Trophoblast cell (in vitro differentiated cells and primary cell): ENCODE measurements around the gene SST.
A peak's percentile ranks its signal among the peaks of the same experiment; 100 is the strongest.

ENCODE experiments used
- DNase-seq, 2 donors: peaks; one replicate each; pipeline ENCODE4 v3.0.0-alpha.2; 2016
- H2AFZ ChIP-seq: 2 replicates; pipeline ENCODE4 v1.6.1; 2013; ENCODE audit warnings: low read length, moderate library complexity, mild to moderate bottlenecking; ENCODE audit not compliant: insufficient read depth, poor library complexity
- H2AK5ac ChIP-seq: 2 replicates; pipeline ENCODE4 v1.6.1; 2013; ENCODE audit warnings: mild to moderate bottlenecking, low read length
- H2BK120ac ChIP-seq: 2 replicates; pipeline ENCODE4 v1.6.1; 2013; ENCODE audit warnings: low read length, mild to moderate bottlenecking, moderate library complexity; ENCODE audit not compliant: insufficient read depth, poor library complexity
- H2BK12ac ChIP-seq: 2 replicates; pipeline ENCODE4 v1.6.1; 2013; ENCODE audit warnings: mild to moderate bottlenecking, low read length, moderate library complexity
- H2BK5ac ChIP-seq: 2 replicates; pipeline ENCODE4 v1.6.1; 2013; ENCODE audit warnings: low read length, low read depth, moderate library complexity, mild to moderate bottlenecking; ENCODE audit not compliant: poor library complexity
- H3K14ac ChIP-seq: 2 replicates; pipeline ENCODE4 v1.6.1; 2013; ENCODE audit warnings: mild to moderate bottlenecking, low read length
- H3K18ac ChIP-seq: 2 replicates; pipeline ENCODE4 v1.6.1; 2013; ENCODE audit warnings: mild to moderate bottlenecking, low read length
- H3K23ac ChIP-seq: 2 replicates; pipeline ENCODE4 v1.6.1; 2013; ENCODE audit warnings: low read length
- H3K27ac ChIP-seq: 2 replicates; pipeline ENCODE4 v1.5.1; 2013; ENCODE audit warnings: low read depth, mild to moderate bottlenecking, inconsistent platforms, low read length, moderate library complexity
- H3K27me3 ChIP-seq: 2 replicates; pipeline ENCODE4 v1.6.1; 2013; ENCODE audit warnings: inconsistent platforms, mild to moderate bottlenecking, low read length, moderate library complexity; ENCODE audit not compliant: insufficient read depth
- H3K36me3 ChIP-seq, 2 experiments: 1 replicate in 1 of 2; 2 replicates in 1 of 2; pipeline ENCODE4 v1.6.1; 2013; ENCODE audit warnings: low read length in 2 of 2, mild to moderate bottlenecking in 2 of 2, moderate library complexity in 1 of 2; ENCODE audit not compliant: insufficient read depth in 2 of 2, control insufficient read depth in 1 of 2
- H3K4ac ChIP-seq: 2 replicates; pipeline ENCODE4 v1.6.1; 2013; ENCODE audit warnings: low read depth, mild to moderate bottlenecking, low read length, moderate library complexity
- H3K4me1 ChIP-seq, 2 experiments: 1 replicate in 1 of 2; 2 replicates in 1 of 2; pipeline ENCODE4 v1.6.1; 2013; ENCODE audit warnings: low read length in 2 of 2, mild to moderate bottlenecking in 2 of 2, moderate library complexity in 1 of 2; ENCODE audit not compliant: insufficient read depth in 2 of 2, control insufficient read depth in 1 of 2
- H3K4me2 ChIP-seq: 2 replicates; pipeline ENCODE4 v1.6.1; 2013; ENCODE audit warnings: inconsistent platforms, mild to moderate bottlenecking, low read length, moderate library complexity
- H3K4me3 ChIP-seq: 2 replicates; pipeline ENCODE4 v1.5.1; 2013; ENCODE audit warnings: mild to moderate bottlenecking, low read depth, low read length, inconsistent platforms
- H3K79me1 ChIP-seq: one replicate; pipeline ENCODE4 v1.6.1; 2013; ENCODE audit warnings: low read length
- H3K79me2 ChIP-seq: 2 replicates; pipeline ENCODE4 v1.6.1; 2013; ENCODE audit warnings: low read length, mild to moderate bottlenecking; ENCODE audit not compliant: control insufficient read depth, insufficient read depth, poor library complexity
- H3K9ac ChIP-seq: 2 replicates; pipeline ENCODE4 v1.6.1; 2013; ENCODE audit warnings: mild to moderate bottlenecking, low read length
- H3K9me3 ChIP-seq: 2 replicates; pipeline ENCODE4 v1.6.1; 2013; ENCODE audit warnings: low read depth, mild to moderate bottlenecking, control low read depth, inconsistent platforms, low read length; ENCODE audit not compliant: insufficient read depth
- H4K12ac ChIP-seq: 2 replicates; pipeline ENCODE4 v1.6.1; 2013; ENCODE audit warnings: low read depth, mild to moderate bottlenecking, low read length, moderate library complexity
- H4K8ac ChIP-seq: 2 replicates; pipeline ENCODE4 v1.6.1; 2013; ENCODE audit warnings: low read depth, mild to moderate bottlenecking, low read length, moderate library complexity
- H4K91ac ChIP-seq: one replicate; pipeline ENCODE4 v1.6.1; 2013; ENCODE audit warnings: low read depth, mild to moderate bottlenecking, low read length, moderate library complexity
- WGBS: extraction: QIAGEN DNeasy Blood & Tissue Kit; methylation state at CpG from one replicate; pipeline ENCODE4 v1.1.7; 2013; ENCODE audit warnings: missing lambda C conversion rate; ENCODE audit not compliant: insufficient read length, insufficient coverage; ENCODE audit errors: extremely low coverage; 5-methylcytosine and 5-hydroxymethylcytosine counted together

The SST gene

DNA sequence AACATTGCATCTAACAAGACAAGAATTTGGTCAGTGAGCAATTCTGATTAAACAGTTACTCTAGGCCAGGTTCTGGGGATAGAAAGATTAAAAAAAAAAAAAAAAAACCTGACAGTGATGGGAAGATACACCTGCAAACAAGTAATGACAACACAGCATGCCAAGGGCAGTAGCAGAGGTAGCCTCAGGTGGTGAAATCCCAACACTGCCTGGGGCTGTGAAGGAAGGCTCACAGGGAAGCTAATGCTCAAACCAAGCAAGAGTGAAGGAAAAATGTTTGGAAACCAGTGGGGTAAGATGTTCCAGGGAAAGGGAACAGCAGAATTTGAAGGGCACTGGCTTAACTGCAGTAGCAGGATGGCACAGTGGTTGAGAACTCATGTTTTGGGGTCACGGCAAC is 23.2 kb upstream of the SST start:
- no peak overlapping the region for H2AFZ ChIP-seq
- H2BK5ac ChIP-seq = no peak overlapping the region
- H3K4ac ChIP-seq = no peak overlapping the region
- H4K91ac ChIP-seq = no peak overlapping the region
- no peak overlapping the region for H3K4me2 ChIP-seq
- WGBS = no CpG with 5 or more reads among the region's 1 CpG
- H4K8ac ChIP-seq = no peak overlapping the region
- no peaks in the 10 kb centered on the region for H3K4me1 ChIP-seq
- no peaks in the 10 kb centered on the region for H3K27me3 ChIP-seq
- H3K23ac ChIP-seq = no peak overlapping the region
- no peak overlapping the region for H2BK120ac ChIP-seq
- peak; percentile 92 to 96 for DNase-seq
- H3K27ac ChIP-seq = no peak overlapping the region
- no peaks in the 10 kb centered on the region for H3K79me1 ChIP-seq
- no peak overlapping the region for H2AK5ac ChIP-seq
- no peaks in the 10 kb centered on the region for H3K79me2 ChIP-seq
- peaks cover 2% of the 10 kb centered on the region for H3K9me3 ChIP-seq
- no peak overlapping the region for H3K4me3 ChIP-seq
- H3K14ac ChIP-seq = no peak overlapping the region
- no peak overlapping the region for H4K12ac ChIP-seq
- H3K9ac ChIP-seq = no peak overlapping the region
- H2BK12ac ChIP-seq = no peak overlapping the region
- H3K18ac ChIP-seq = no peak overlapping the region
- no peaks in the 10 kb centered on the region for H3K36me3 ChIP-seq

DNA sequence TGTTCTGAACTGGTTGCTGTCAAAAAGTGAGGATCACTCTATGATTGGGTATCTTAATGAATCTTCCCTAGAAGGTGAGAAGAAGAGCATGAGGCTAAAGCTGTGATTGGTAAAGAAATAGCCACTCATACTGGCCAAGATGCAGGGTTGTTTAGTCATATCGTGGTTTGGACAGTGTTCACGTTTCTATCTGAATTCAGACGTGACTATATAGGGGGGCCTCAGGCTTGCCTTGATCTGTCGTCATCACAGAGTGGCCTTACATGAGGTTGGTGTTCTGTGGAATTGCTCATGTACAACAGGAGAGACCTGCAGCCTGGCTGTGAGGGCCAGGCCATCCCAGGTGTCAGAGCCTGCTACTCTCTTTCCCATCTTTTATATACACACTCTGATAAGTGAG is 19.8 kb upstream of the SST start:
- Histone ChIP-seq H3K79me2 (no peaks in the 10 kb centered on the region), H2AK5ac (no peak overlapping the region), H3K27ac (no peak overlapping the region), H3K14ac (no peak overlapping the region), H2BK12ac (no peak overlapping the region), H3K27me3 (no peaks in the 10 kb centered on the region), H2AFZ (no peak overlapping the region), H3K18ac (no peak overlapping the region), H3K4ac (no peak overlapping the region), H2BK5ac (no peak overlapping the region), H3K9me3 (no peaks in the 10 kb centered on the region), H3K79me1 (no peaks in the 10 kb centered on the region), H3K4me3 (no peak overlapping the region), H3K36me3 (no peaks in the 10 kb centered on the region), H2BK120ac (no peak overlapping the region), H3K9ac (no peak overlapping the region), H4K91ac (no peak overlapping the region), H3K23ac (no peak overlapping the region), H4K12ac (no peak overlapping the region), H3K4me1 (no peaks in the 10 kb centered on the region), H4K8ac (no peak overlapping the region), H3K4me2 (no peak overlapping the region)
- no CpG with 5 or more reads among the region's 4 CpGs for WGBS
- peak in 1 of 2 donors; percentile 20 for DNase-seq

DNA sequence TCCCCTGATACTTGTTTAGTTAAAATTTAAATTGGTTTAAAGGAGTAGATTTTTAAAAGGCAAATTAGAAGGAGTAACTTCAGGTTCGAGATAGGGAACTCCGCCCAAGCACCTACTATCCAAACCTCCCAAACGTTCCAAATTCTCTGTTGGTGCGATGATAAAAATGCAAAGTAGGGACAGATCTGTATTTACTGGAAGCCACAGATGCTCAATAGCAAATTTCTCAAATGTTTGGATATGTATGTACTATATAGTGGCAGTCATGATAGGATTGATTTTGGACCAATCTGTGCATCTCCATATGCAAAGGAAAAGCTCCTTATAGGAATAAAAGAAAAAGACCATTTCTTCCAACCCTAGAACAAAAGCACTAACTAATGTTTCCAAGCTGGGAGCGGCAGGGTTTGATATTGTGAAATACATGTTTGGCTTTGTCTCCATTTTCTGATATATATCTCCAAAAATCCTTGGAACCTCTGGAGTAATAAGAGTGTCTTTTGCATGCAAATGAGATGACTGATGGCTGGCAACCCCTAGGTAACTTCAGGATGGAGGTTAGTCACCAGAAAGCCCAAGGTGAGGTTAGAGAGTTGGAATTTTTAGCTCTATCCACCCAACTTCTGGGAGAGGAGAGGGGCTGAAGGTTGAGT is 16.6 kb upstream of the SST start:
- H3K79me2 ChIP-seq = no peaks in the 10 kb centered on the region
- H3K9ac ChIP-seq = no peak overlapping the region
- no peak overlapping the region for H2BK12ac ChIP-seq
- WGBS = no CpG with 5 or more reads among the region's 5 CpGs
- no peak overlapping the region for H4K8ac ChIP-seq
- no peak overlapping the region for H3K4ac ChIP-seq
- H3K4me1 ChIP-seq = no peaks in the 10 kb centered on the region
- H3K4me3 ChIP-seq = no peak overlapping the region
- H3K27me3 ChIP-seq = no peaks in the 10 kb centered on the region
- H3K79me1 ChIP-seq = no peaks in the 10 kb centered on the region
- no peaks in the 10 kb centered on the region for H3K36me3 ChIP-seq
- H2BK120ac ChIP-seq = no peak overlapping the region
- no peak overlapping the region for H2BK5ac ChIP-seq
- no peak overlapping the region for H4K91ac ChIP-seq
- H3K14ac ChIP-seq = no peak overlapping the region
- H4K12ac ChIP-seq = no peak overlapping the region
- peak; percentile 59 to 85 for DNase-seq
- no peak overlapping the region for H3K18ac ChIP-seq
- no peaks in the 10 kb centered on the region for H3K9me3 ChIP-seq
- H3K23ac ChIP-seq = no peak overlapping the region
- H3K4me2 ChIP-seq = no peak overlapping the region
- no peak overlapping the region for H2AK5ac ChIP-seq
- no peak overlapping the region for H2AFZ ChIP-seq
- no peak overlapping the region for H3K27ac ChIP-seq

DNA sequence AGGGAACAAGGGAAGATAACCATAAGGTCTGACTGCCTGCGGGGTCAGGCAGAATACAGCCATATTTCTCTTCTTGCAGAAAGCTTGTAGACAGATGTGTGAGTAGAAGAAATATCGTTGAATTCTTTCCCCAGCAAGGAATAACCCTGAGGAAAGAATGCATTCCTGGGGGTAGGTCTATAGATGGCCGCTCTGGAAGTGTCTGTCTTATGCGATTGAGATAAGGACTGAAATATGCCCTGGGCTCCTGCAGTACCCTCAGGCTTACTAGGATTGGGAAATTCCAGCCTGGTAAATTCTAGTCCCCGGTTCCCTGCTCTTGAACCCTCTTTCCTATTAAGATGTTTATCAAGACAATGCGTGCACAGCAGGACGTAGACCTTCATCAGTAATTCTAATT is 15.8 kb upstream of the SST start:
- Histone ChIP-seq H3K27ac (no peak overlapping the region), H3K9me3 (no peaks in the 10 kb centered on the region), H3K18ac (no peak overlapping the region), H4K8ac (no peak overlapping the region), H3K79me1 (no peaks in the 10 kb centered on the region), H2BK12ac (no peak overlapping the region), H4K91ac (no peak overlapping the region), H4K12ac (no peak overlapping the region), H3K27me3 (no peaks in the 10 kb centered on the region), H3K9ac (no peak overlapping the region), H2BK120ac (no peak overlapping the region), H2BK5ac (no peak overlapping the region), H3K4ac (no peak overlapping the region), H3K79me2 (no peaks in the 10 kb centered on the region), H2AK5ac (no peak overlapping the region), H3K36me3 (no peaks in the 10 kb centered on the region), H3K4me1 (no peaks in the 10 kb centered on the region), H3K4me3 (no peak overlapping the region), H3K23ac (no peak overlapping the region), H2AFZ (no peak overlapping the region), H3K4me2 (no peak overlapping the region), H3K14ac (no peak overlapping the region)
- WGBS = no CpG with 5 or more reads among the region's 7 CpGs
- DNase-seq = peak; percentile 93 to 97
